Measurements from ENCODE around the gene TMEM108.

DNA sequence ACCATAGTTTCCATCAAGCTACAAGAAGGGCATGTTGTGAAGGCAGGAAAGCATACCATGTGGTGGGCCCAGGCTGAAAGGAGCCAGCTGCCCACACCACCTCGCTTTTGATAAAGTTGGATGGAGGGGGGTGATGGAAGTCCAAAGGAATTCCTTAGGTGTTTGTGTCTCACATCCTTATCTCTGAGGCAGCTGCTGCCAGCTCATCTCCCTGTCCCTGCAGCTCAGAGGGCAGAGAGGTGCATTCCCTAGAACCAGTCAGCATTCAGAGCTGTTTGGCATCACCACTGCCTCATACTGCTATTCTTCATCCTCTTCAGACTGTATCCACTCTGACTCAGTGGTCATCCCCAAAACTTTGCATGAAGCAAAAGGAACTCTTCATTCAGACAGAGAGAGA is 220.2 kb downstream of the TMEM108 start:
- TF ChIP-seq EZH2 (IDR thresholded peaks at IDR 0.05), result no peak
- TF ChIP-seq POLR2AphosphoS5 (IDR thresholded peaks at IDR 0.05; ENCODE audit: borderline replicate concordance, low read depth, low read length), result no peak
- TF ChIP-seq FOXP2 (optimal IDR thresholded peaks at IDR 0.05; ENCODE audit: control extremely low read depth, extremely low read length, insufficient read depth), result no peak
